ENCODE measurements around the gene ANKDD1B.

DNA sequence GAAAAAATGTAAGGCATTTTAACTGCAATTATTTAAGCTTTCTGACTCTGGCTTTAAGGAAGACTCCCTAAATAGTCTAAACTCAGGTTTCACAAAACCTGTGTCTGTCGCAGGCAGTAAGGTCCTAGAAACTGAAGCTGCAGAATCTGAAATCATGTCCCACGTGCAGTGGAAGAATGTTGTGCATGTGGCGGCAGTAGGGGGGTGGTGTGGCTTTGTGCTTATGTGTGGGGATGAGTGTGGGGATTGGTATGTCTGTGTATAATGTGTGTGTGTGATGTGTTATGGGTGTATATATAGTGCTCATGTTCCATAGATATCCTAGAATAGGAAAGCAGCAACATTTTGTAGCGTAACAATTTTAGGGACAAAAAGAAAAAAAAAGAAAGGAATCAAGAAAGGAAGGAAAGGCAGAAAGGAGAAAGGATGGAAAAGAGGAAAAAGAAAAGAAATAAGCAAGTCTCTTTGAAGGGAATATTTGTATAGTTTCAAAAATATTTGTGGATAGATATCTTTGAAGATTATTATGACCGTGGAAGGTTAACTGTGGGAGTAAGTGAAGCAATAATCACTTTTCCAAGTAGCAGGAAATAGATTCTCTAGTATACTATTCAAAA lies 6.6 kb downstream of the ANKDD1B start:
- TF ChIP-seq, protein P1, sequence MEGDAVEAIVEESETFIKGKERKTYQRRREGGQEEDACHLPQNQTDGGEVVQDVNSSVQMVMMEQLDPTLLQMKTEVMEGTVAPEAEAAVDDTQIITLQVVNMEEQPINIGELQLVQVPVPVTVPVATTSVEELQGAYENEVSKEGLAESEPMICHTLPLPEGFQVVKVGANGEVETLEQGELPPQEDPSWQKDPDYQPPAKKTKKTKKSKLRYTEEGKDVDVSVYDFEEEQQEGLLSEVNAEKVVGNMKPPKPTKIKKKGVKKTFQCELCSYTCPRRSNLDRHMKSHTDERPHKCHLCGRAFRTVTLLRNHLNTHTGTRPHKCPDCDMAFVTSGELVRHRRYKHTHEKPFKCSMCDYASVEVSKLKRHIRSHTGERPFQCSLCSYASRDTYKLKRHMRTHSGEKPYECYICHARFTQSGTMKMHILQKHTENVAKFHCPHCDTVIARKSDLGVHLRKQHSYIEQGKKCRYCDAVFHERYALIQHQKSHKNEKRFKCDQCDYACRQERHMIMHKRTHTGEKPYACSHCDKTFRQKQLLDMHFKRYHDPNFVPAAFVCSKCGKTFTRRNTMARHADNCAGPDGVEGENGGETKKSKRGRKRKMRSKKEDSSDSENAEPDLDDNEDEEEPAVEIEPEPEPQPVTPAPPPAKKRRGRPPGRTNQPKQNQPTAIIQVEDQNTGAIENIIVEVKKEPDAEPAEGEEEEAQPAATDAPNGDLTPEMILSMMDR (IDR thresholded peaks at IDR 0.05; ENCODE audit: low read depth, low read length), result no peak
- TF ChIP-seq, protein P2, sequence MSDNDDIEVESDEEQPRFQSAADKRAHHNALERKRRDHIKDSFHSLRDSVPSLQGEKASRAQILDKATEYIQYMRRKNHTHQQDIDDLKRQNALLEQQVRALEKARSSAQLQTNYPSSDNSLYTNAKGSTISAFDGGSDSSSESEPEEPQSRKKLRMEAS (IDR thresholded peaks at IDR 0.05; ENCODE audit: low read depth, low read length), result no peak
- TF ChIP-seq POLR2A (IDR thresholded peaks at IDR 0.05; ENCODE audit: extremely low read depth, insufficient read length), result no peak
- no peak for TF ChIP-seq MYC (IDR thresholded peaks at IDR 0.05; ENCODE audit: low read depth, low read length)

All from NB4 (cell line).